SK-N-SH (cell line): Measurements from ENCODE around the gene WSB2. TPM values are rescaled to one million over a fixed set of nuclear protein-coding genes. Genes with fewer than 3 reads are reported as not detected.

Experiments used
- CTCF ChIA-PET: fragments of 300-600, 350-600 bp; formaldehyde crosslinking; extraction: SDS; loops from one replicate; lab custom pipeline; 2021; lab: Yijun Ruan, JAX
- POLR2A ChIA-PET: fragments of 350-600 bp; sonication (Branson Sonifier 250); formaldehyde crosslinking; extraction: SDS; loops from one replicate; lab custom pipeline; 2020; ENCODE audit warnings: antibody characterized with exemption, inconsistent platforms; lab: Yijun Ruan, JAX
- DNase-seq: peaks from one replicate; pipeline ENCODE4 v3.0.0; 2012
- H2AFZ ChIP-seq: fragments of 200-600 bp; sonication (generic); 2 replicates; pipeline ENCODE4 v1.8.1; 2016; ENCODE audit warnings: antibody characterized with exemption, mild to moderate bottlenecking, low read depth
- H3F3A ChIP-seq: fragments of 200-600 bp; sonication (generic); replicated peaks from 2 replicates; pipeline ENCODE3; 2016; ENCODE audit warnings: antibody characterized with exemption, mild to moderate bottlenecking; ENCODE audit not compliant: insufficient read depth
- H3K27ac ChIP-seq, 2 experiments: fragments of 200-500 bp in 1 of 2; fragments of 200-600 bp in 1 of 2; sonication (Bioruptor generic) in 1 of 2; sonication (generic), shearing (Covaris generic) in 1 of 2; 2 replicates each; pipeline versions ENCODE4 v1.5.1 to v1.6.1; 2014 to 2016; ENCODE audit warnings: low read depth in 2 of 2, inconsistent platforms in 1 of 2, low read length in 1 of 2, mild to moderate bottlenecking in 1 of 2, mixed read lengths in 1 of 2
- H3K27me3 ChIP-seq: fragments of 200-600 bp; sonication (generic), shearing (Covaris generic); 2 replicates; pipeline ENCODE4 v1.6.1; 2016; ENCODE audit warnings: mixed run types; ENCODE audit not compliant: insufficient read depth
- H3K36me3 ChIP-seq, 2 experiments: fragments of 200-500 bp in 1 of 2; fragments of 200-600 bp in 1 of 2; sonication (Bioruptor generic) in 1 of 2; sonication (generic) in 1 of 2; replicated peaks in 1 of 2; 2 replicates each; pipeline versions ENCODE3 to v1.5.1; 2014 to 2016; ENCODE audit warnings: low read length in 1 of 2, mild to moderate bottlenecking in 1 of 2; ENCODE audit not compliant: insufficient read depth in 2 of 2, control insufficient read depth in 1 of 2
- H3K4me1 ChIP-seq, 2 experiments: fragments of 200-500 bp in 1 of 2; fragments of 200-600 bp in 1 of 2; sonication (Bioruptor generic) in 1 of 2; sonication (generic), shearing (Covaris generic) in 1 of 2; 2 replicates each; pipeline versions ENCODE4 v1.5.1 to v1.6.1; 2014 to 2016; ENCODE audit warnings: low read depth in 1 of 2, low read length in 1 of 2, mixed run types in 1 of 2; ENCODE audit not compliant: insufficient read depth in 2 of 2, control insufficient read depth in 1 of 2
- H3K4me2 ChIP-seq: fragments of 200-600 bp; sonication (generic), shearing (Covaris generic); 2 replicates; pipeline ENCODE4 v1.6.1; 2017; ENCODE audit warnings: mixed run types
- H3K4me3 ChIP-seq, 2 experiments: fragments of 200-500 bp in 1 of 2; fragments of 200-600 bp in 1 of 2; sonication (Bioruptor generic) in 1 of 2; sonication (generic), shearing (Covaris generic) in 1 of 2; 2 replicates each; pipeline versions ENCODE4 v1.5.1 to v1.8.1; 2014 to 2016; ENCODE audit warnings: low read depth in 2 of 2, inconsistent platforms in 1 of 2, low read length in 1 of 2, mild to moderate bottlenecking in 1 of 2, mixed read lengths in 1 of 2, moderate library complexity in 1 of 2
- H3K79me2 ChIP-seq: fragments of 200-600 bp; sonication (generic); 2 replicates; pipeline ENCODE4 v1.8.1; 2017; ENCODE audit warnings: mild to moderate bottlenecking; ENCODE audit not compliant: insufficient read depth
- H3K9ac ChIP-seq: fragments of 200-600 bp; sonication (generic); 2 replicates; pipeline ENCODE4 v1.6.1; 2017; ENCODE audit warnings: mixed run types
- H3K9me2 ChIP-seq: fragments of 200-600 bp; sonication (generic); 2 replicates; pipeline ENCODE4 v1.6.1; 2017; ENCODE audit warnings: mixed run types
- H3K9me3 ChIP-seq: fragments of 200-600 bp; sonication (generic); 2 replicates; pipeline ENCODE4 v1.6.1; 2017; ENCODE audit warnings: mixed run types, mild to moderate bottlenecking, moderate library complexity
- H4K20me1 ChIP-seq: fragments of 200-600 bp; sonication (generic); 2 replicates; pipeline ENCODE4 v1.6.1; 2017; ENCODE audit warnings: mild to moderate bottlenecking, mixed run types; ENCODE audit not compliant: insufficient read depth
- CHD2 ChIP-seq: fragments of 150-350 bp; IDR thresholded peaks from 2 replicates; pipeline ENCODE4 v1.6.1; 2018; ENCODE audit warnings: low read length; ENCODE audit not compliant: partially characterized antibody
- ELF1 ChIP-seq: IDR thresholded peaks from 2 replicates; pipeline ENCODE4 v1.4.0; 2012
- EZH2phosphoT487 ChIP-seq: fragments of 200-600 bp; sonication (generic); IDR thresholded peaks from 2 replicates; pipeline ENCODE4 v1.6.1; 2017; ENCODE audit warnings: low read depth, mixed run types, mild to moderate bottlenecking, antibody characterized with exemption, moderate library complexity, borderline replicate concordance
- FOSL2 ChIP-seq: IDR thresholded peaks from 2 replicates; pipeline ENCODE4 v1.4.0; 2012; ENCODE audit warnings: low read depth, mild to moderate bottlenecking, moderate library complexity, borderline replicate concordance
- FOXM1 ChIP-seq: IDR thresholded peaks from 2 replicates; pipeline ENCODE4 v1.4.0; 2012; ENCODE audit warnings: low read depth, mild to moderate bottlenecking
- GABPA ChIP-seq: IDR thresholded peaks from 2 replicates; pipeline ENCODE4 v1.4.0; 2012; ENCODE audit warnings: low read depth, mild to moderate bottlenecking
- JUND ChIP-seq: IDR thresholded peaks from 2 replicates; pipeline ENCODE4 v1.4.0; 2012
- NRF1 ChIP-seq: IDR thresholded peaks from 2 replicates; pipeline ENCODE4 v1.6.1; 2012; ENCODE audit warnings: low read depth, mild to moderate bottlenecking, low read length
- PBX3 ChIP-seq: IDR thresholded peaks from 2 replicates; pipeline ENCODE4; 2012
- POLR2AphosphoS5 ChIP-seq: IDR thresholded peaks from 2 replicates; pipeline ENCODE4 v1.6.1; 2012; ENCODE audit warnings: low read depth, low read length
- RAD21 ChIP-seq: IDR thresholded peaks from 2 replicates; pipeline ENCODE4 v1.6.1; 2012; ENCODE audit warnings: mild to moderate bottlenecking, low read length
- RCOR1 ChIP-seq: fragments of 150-350 bp; IDR thresholded peaks from 2 replicates; pipeline ENCODE4 v1.6.1; 2017; ENCODE audit warnings: antibody characterized with exemption, low read length
- RFX5 ChIP-seq: IDR thresholded peaks from 2 replicates; pipeline ENCODE4 v1.6.1; 2012; ENCODE audit warnings: mild to moderate bottlenecking, improper control_type of control experiment, low read length
- RXRA ChIP-seq: IDR thresholded peaks from 2 replicates; pipeline ENCODE4 v1.4.0; 2012; ENCODE audit warnings: low read depth, mild to moderate bottlenecking, borderline replicate concordance
- SIN3A ChIP-seq: IDR thresholded peaks from 2 replicates; pipeline ENCODE4 v1.6.1; 2012; ENCODE audit warnings: low read depth, mild to moderate bottlenecking, low read length, moderate library complexity, borderline replicate concordance
- TAF1 ChIP-seq: IDR thresholded peaks from 2 replicates; pipeline ENCODE4 v1.6.1; 2012; ENCODE audit warnings: low read depth, mild to moderate bottlenecking, low read length, moderate library complexity, borderline replicate concordance
- TCF12 ChIP-seq: IDR thresholded peaks from 2 replicates; pipeline ENCODE4 v1.4.0; 2012
- TEAD4 ChIP-seq: IDR thresholded peaks from 2 replicates; pipeline ENCODE4 v1.4.0; 2012; ENCODE audit warnings: mild to moderate bottlenecking, borderline replicate concordance; ENCODE audit not compliant: insufficient read depth
- USF1 ChIP-seq: IDR thresholded peaks from 2 replicates; pipeline ENCODE4 v1.4.0; 2012; ENCODE audit warnings: low read depth, borderline replicate concordance
- USF2 ChIP-seq: fragments of 150-350 bp; IDR thresholded peaks from 2 replicates; pipeline ENCODE4 v1.6.1; 2017; ENCODE audit warnings: antibody characterized with exemption, low read length, low read depth, borderline replicate concordance
- WGBS: methylation state at CpG from one replicate; pipeline ENCODE4 v1.1.6; 2017; ENCODE audit warnings: low lambda C conversion rate; 5-methylcytosine and 5-hydroxymethylcytosine counted together
- polyA plus RNA-seq, 3 experiments: library from polyadenylated mRNA; depleted of rRNA; stranded (reverse); fragments of >200 nt; gene quantifications; 2 replicates each; pipeline ENCODE4 v1.2.3, GENCODE V29; 2012

Gene WSB2
- polyA plus RNA-seq, 1 of the 3 experiments (the other 2 are of a cell fraction), result 54.4 TPM

GRCh38 chr12:118107011-118107410 lies 46.0 kb upstream of the WSB2 start:
- H3F3A ChIP-seq, result peaks cover 5% of the 10 kb centered on the region
- H3K9ac ChIP-seq, result no peak overlapping the region
- H3K79me2 ChIP-seq, result peaks cover 12% of the 10 kb centered on the region
- no peaks in the 10 kb centered on the region for H4K20me1 ChIP-seq
- CTCF ChIA-PET, result no interaction called here
- no peaks in the 10 kb centered on the region for H3K36me3 ChIP-seq
- no peak overlapping the region for H2AFZ ChIP-seq
- H3K27me3 ChIP-seq, result no peaks in the 10 kb centered on the region
- no peaks in the 10 kb centered on the region for H3K9me3 ChIP-seq
- no peak overlapping the region for H3K4me2 ChIP-seq
- no peak for TF ChIP-seq TCF12
- TF ChIP-seq RFX5, result no peak
- TF ChIP-seq SIN3A, result no peak
- no peak for TF ChIP-seq USF1
- TF ChIP-seq FOXM1, result no peak
- no peak for TF ChIP-seq PBX3
- TF ChIP-seq FOSL2, result no peak
- no peak for TF ChIP-seq USF2
- TF ChIP-seq NRF1, result no peak
- TF ChIP-seq CHD2, result no peak
- no peak for TF ChIP-seq TEAD4
- no peak for TF ChIP-seq RCOR1
- no peaks in the 10 kb centered on the region for H3K9me2 ChIP-seq
- POLR2A ChIA-PET, result no interaction called here
- no peak overlapping the region for H3K27ac ChIP-seq
- 89% methylated on average over 4 of the region's 4 CpGs for WGBS
- peaks cover 0 to 7% of the 10 kb centered on the region in 2 experiments; a peak in 1 of 4 replicates for H3K4me1 ChIP-seq
- no peak for DNase-seq
- H3K4me3 ChIP-seq, result no peak overlapping the region

- Histone ChIP-seq H2AFZ (peak within 1 kb of the TSS; percentile 91), H4K20me1 (no peaks in the 10 kb centered on the region), H3K9me3 (no peaks in the 10 kb centered on the region), H3K9ac (peak within 1 kb of the TSS; percentile 84), H3K27me3 (no peaks in the 10 kb centered on the region), H3F3A (peaks cover 8% of the 10 kb centered on the region), H3K4me3 (peak within 1 kb of the TSS; percentile 74 to 79), H3K36me3 (peaks cover 0 to 5% of the 10 kb centered on the region in 2 experiments), H3K4me2 (peak within 1 kb of the TSS; percentile 76), H3K9me2 (no peaks in the 10 kb centered on the region), H3K4me1 (peaks cover 0 to 7% of the 10 kb centered on the region in 2 experiments; a peak in 1 of 4 replicates), H3K79me2 (peaks cover 20% of the 10 kb centered on the region), H3K27ac (peak within 1 kb of the TSS; percentile 73 to 84)
- CTCF ChIA-PET, result interaction anchor here (0.9 to 1.8 kb wide), 7 partner anchors 16 to 273 kb away, joined by 3 to 5 read pairs (median 3); partner anchors contain the start of genes PEBP1 and SUDS3
- 0% methylated on average over 6 of the region's 75 CpGs for WGBS
- DNase-seq, result peak; percentile 95
- POLR2A ChIA-PET, result interaction anchor here (0.6 to 1.7 kb wide), 5 partner anchors 32 to 43 kb away, joined by 3 to 7 read pairs (median 4); partner anchors contain the start of genes PEBP1 and WSB2
- TF ChIP-seq ELF1, result no peak
- TF ChIP-seq SIN3A, result 0 out of 2 replicates have a peak, but pooled peaks have one; percentile 30
- no peak for TF ChIP-seq CHD2
- no peak for TF ChIP-seq RXRA
- peak; percentile 58 for TF ChIP-seq TAF1
- peak; percentile 76; the same call in 1 of the 2 replicates for TF ChIP-seq POLR2AphosphoS5
- TF ChIP-seq NRF1, result no peak
- TF ChIP-seq PBX3, result 0 out of 2 replicates have a peak, but pooled peaks have one; percentile 2
- TF ChIP-seq GABPA, result peak; percentile 49; the same call in 1 of the 2 replicates
- TF ChIP-seq USF1, result no peak
- TF ChIP-seq RCOR1, result no peak
- no peak for TF ChIP-seq JUND
- no peak for TF ChIP-seq EZH2phosphoT487
- TF ChIP-seq USF2, result no peak
- TF ChIP-seq RAD21, result no peak
These were observed 42.8 kb upstream of the WSB2 start, which contains the start of gene VSIG10 for GRCh38 chr12:118103601-118104382. TSS of gene VSIG10 (minus strand) at chr12:118104011. CDS start at chr12:118103671, 340 bp downstream.
